Prostate gland (tissue), 2 donors: ENCODE data around the gene IPP. TPM values are rescaled to one million over a fixed set of nuclear protein-coding genes. Genes with fewer than 3 reads are reported as not detected.

Source experiments
- DNase-seq: peaks from one replicate; pipeline ENCODE4 v3.0.0-alpha.2; 2019; ENCODE audit warnings: low spot score
- H3K27ac ChIP-seq, 2 donors: fragments of 200-600 bp; sonication (generic); 2 replicates each; pipeline ENCODE4 v1.5.1; 2017 to 2019
- H3K27me3 ChIP-seq: fragments of 200-600 bp; sonication (generic); replicated peaks from 2 replicates; pipeline ENCODE4 v1.5.1; 2019; ENCODE audit not compliant: insufficient read depth
- H3K36me3 ChIP-seq, 2 donors: fragments of 200-600 bp; sonication (generic); 1 replicate in 1 of 2; 2 replicates in 1 of 2; pipeline versions ENCODE4 v1.5.1 to v1.8.1; 2017 to 2019
- H3K4me1 ChIP-seq: fragments of 200-600 bp; sonication (generic); replicated peaks from 2 replicates; pipeline ENCODE4 v1.5.1; 2019
- H3K4me3 ChIP-seq, 2 donors: fragments of 200-600 bp; sonication (generic); 2 replicates each; pipeline ENCODE4 v1.5.1; 2017 to 2019
- H3K9me3 ChIP-seq: fragments of 200-600 bp; sonication (generic); 2 replicates; pipeline ENCODE4 v1.5.1; 2017
- CTCF ChIP-seq, 4 experiments: fragments of 200-600 bp in 2 of 4; fragments of 450-650 bp in 2 of 4; sonication (generic) in 2 of 4; IDR thresholded peaks; 1 replicate in 3 of 4; 2 replicates in 1 of 4; pipeline ENCODE4 v1.5.1; 2016 to 2019; ENCODE audit warnings: antibody characterized with exemption in 4 of 4, mild to moderate bottlenecking in 2 of 4, moderate library complexity in 2 of 4
- POLR2A ChIP-seq: fragments of 450-650 bp; IDR thresholded peaks from one replicate; pipeline ENCODE4 v1.6.1; 2016; ENCODE audit warnings: antibody characterized with exemption, mild to moderate bottlenecking
- POLR2AphosphoS5 ChIP-seq: sonication (generic); formaldehyde crosslinking; IDR thresholded peaks from one replicate; pipeline ENCODE4 v1.6.1; 2017; ENCODE audit warnings: antibody characterized with exemption
- WGBS: methylation state at CpG from one replicate; pipeline ENCODE4 v1.1.5; 2018; 5-methylcytosine and 5-hydroxymethylcytosine counted together
- intact Hi-C: fragments of 100-400 bp; cut with DNase I; formaldehyde crosslinking; loops from one replicate; pipeline ENCODE4 v1.14.2; 2022
- total RNA-seq, 2 donors: library from RNA; depleted of rRNA; stranded (reverse); fragments of >200 nt; gene quantifications; one replicate each; pipeline ENCODE4 v1.1.0, GENCODE V29; 2016

Gene IPP
- total RNA-seq, 2 donors from 2014 or later, result 14.8 to 16.1 TPM

GRCh38 chr1:45687754-45688740 is 62.4 kb downstream of the IPP start, which contains the start of gene TMEM69:
TMEM69 (plus strand) TSS chr1:45688181; CDS start chr1:45691069, 2,888 bp downstream.
- peak within 1 kb of the TSS; percentile 94 to 98 for H3K27ac ChIP-seq
- 2% methylated on average over 24 of the region's 24 CpGs for WGBS
- H3K4me1 ChIP-seq, result peaks cover 4% of the 10 kb centered on the region
- TF ChIP-seq CTCF (IDR thresholded peaks at IDR 0.05), result peak in 1 of 4 experiments; percentile 30
- peak; percentile 13 for TF ChIP-seq POLR2A
- TF ChIP-seq POLR2AphosphoS5, result peak; percentile 87
- H3K36me3 ChIP-seq, result peaks cover 0 to under 1% of the 10 kb centered on the region in 2 donors
- DNase-seq, result peak; percentile 57
- H3K27me3 ChIP-seq, result no peaks in the 10 kb centered on the region
- intact Hi-C loops, result loop anchor here (5.0 kb wide), 3 partner anchors 106 to 489 kb away; partner anchors contain the start of genes MAST2, NASP, P3R3URF and TSPAN1
- peak within 1 kb of the TSS; percentile 60 to 87 for H3K4me3 ChIP-seq
- H3K9me3 ChIP-seq, result no peaks in the 10 kb centered on the region

GRCh38 chr1:45687014-45687753 is 63.3 kb downstream of the IPP start:
- WGBS, result under 1% methylated on average over 44 of the region's 44 CpGs
- TF ChIP-seq CTCF (IDR thresholded peaks at IDR 0.05) (peak in 1 of 4 experiments; percentile 21), POLR2AphosphoS5 (peak; percentile 97), POLR2A (peak; percentile 91)
- peak overlapping the region; percentile 94 to 98 for H3K27ac ChIP-seq
- no peaks in the 10 kb centered on the region for H3K9me3 ChIP-seq
- no peaks in the 10 kb centered on the region for H3K27me3 ChIP-seq
- intact Hi-C loops, result loop anchor here (5.0 kb wide), 3 partner anchors 105 to 490 kb away; partner anchors contain the start of genes MAST2, NASP, P3R3URF and TSPAN1
- no peaks in the 10 kb centered on the region for H3K36me3 ChIP-seq
- DNase-seq, result peak; percentile 98
- H3K4me1 ChIP-seq, result peaks cover 4% of the 10 kb centered on the region
- H3K4me3 ChIP-seq, result peak overlapping the region; percentile 60 to 87

GRCh38 chr1:45686288-45687013 is 64.0 kb downstream of the IPP start, which contains the start of gene GPBP1L1:
GPBP1L1 (minus strand) TSS chr1:45686533; CDS start chr1:45659087, 27,446 bp downstream.
- H3K4me3 ChIP-seq, result peak within 1 kb of the TSS; percentile 60 to 87
- H3K36me3 ChIP-seq, result no peaks in the 10 kb centered on the region
- peak; percentile 98 for DNase-seq
- WGBS, result under 1% methylated on average over 45 of the region's 52 CpGs
- H3K27ac ChIP-seq, result peak within 1 kb of the TSS; percentile 94 to 98
- TF ChIP-seq CTCF (IDR thresholded peaks at IDR 0.05), result peak in 1 of 4 experiments; percentile 29
- TF ChIP-seq POLR2A, result peak; percentile 86
- TF ChIP-seq POLR2AphosphoS5, result peak; percentile 86
- peaks cover 6% of the 10 kb centered on the region for H3K4me1 ChIP-seq
- intact Hi-C loops, result loop anchor here (5.0 kb wide), 3 partner anchors 104 to 491 kb away; partner anchors contain the start of genes MAST2, NASP, P3R3URF and TSPAN1
- no peaks in the 10 kb centered on the region for H3K9me3 ChIP-seq
- H3K27me3 ChIP-seq, result no peaks in the 10 kb centered on the region

GRCh38 chr1:45686015-45686287 is 64.5 kb downstream of the IPP start:
- DNase-seq, result peak; percentile 74
- Histone ChIP-seq H3K4me1 (peaks cover 11% of the 10 kb centered on the region), H3K36me3 (no peaks in the 10 kb centered on the region), H3K27ac (peak overlapping the region; percentile 94 to 98), H3K4me3 (peak overlapping the region; percentile 60 to 87), H3K9me3 (no peaks in the 10 kb centered on the region), H3K27me3 (no peaks in the 10 kb centered on the region)
- intact Hi-C loops, result loop anchor here (5.0 kb wide), 3 partner anchors 104 to 491 kb away; partner anchors contain the start of genes MAST2, NASP, P3R3URF and TSPAN1
- TF ChIP-seq CTCF (IDR thresholded peaks at IDR 0.05) (no peak), POLR2A (no peak), POLR2AphosphoS5 (no peak)
- 2% methylated on average over 13 of the region's 27 CpGs for WGBS
